ENCODE measurements around the gene CCDC158. TPM values are rescaled to one million over a fixed set of nuclear protein-coding genes. Genes with fewer than 3 reads are reported as not detected.
"Not testable (repeated sequence)": the region's sequence is repeated elsewhere in the genome, so short reads cannot be mapped to it uniquely, and the experiment has no call there.

The CCDC158 gene
- total RNA-seq, 3 donors from 2014 or later (not counting 1 experiment from before 2014, with no cell fraction given), result not detected

DNA sequence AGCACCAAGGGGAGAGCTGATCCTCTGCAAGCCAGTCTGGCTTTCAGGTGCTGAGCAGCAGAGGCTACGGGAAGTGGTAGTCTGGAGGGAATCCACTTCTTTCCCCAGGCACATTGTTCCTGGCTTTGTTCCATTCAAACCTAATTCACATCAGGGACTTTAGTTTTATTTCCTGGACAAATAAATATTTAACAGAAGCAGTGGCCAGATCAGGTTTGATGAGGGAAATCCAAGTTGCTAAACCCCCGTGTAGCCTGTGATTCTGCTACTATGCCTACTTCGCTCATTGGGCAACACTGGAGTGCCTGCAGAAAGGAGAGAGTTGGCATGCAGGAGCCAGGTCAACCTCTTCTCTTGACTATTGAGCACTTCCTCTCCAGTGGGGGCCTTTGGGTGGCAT is 128.2 kb downstream of the CCDC158 start:
- Histone ChIP-seq H3K4me1 (ENCODE audit: control insufficient read depth, insufficient read depth, low read length) (no peaks in the 10 kb centered on the region), H3K36me3 (ENCODE audit: control insufficient read depth, insufficient read depth, low read length) (no peaks in the 10 kb centered on the region), H3K27ac (ENCODE audit: low read length) (no peak overlapping the region), H3K4me3 (ENCODE audit: low read length) (no peak overlapping the region), H3K27me3 (ENCODE audit: control insufficient read depth, insufficient read depth, low read length) (no peaks in the 10 kb centered on the region), H3K9me3 (ENCODE audit: control insufficient read depth, insufficient read depth, low read length) (no peaks in the 10 kb centered on the region)
- Mint-ChIP-seq H3K36me3 (peaks cover 9% of the 10 kb centered on the region), H3K4me3 (no peak overlapping the region), H3K27ac (no peak overlapping the region), H3K4me1 (no peaks in the 10 kb centered on the region), H3K9me3 (peaks cover 2 to 5% of the 10 kb centered on the region in 2 donors), H3K27me3 (ENCODE audit: low read depth in 2 of 2) (peaks cover 26 to 27% of the 10 kb centered on the region in 2 donors)
- ATAC-seq, result no peak
- 90% methylated on average over 3 of the region's 3 CpGs for WGBS (ENCODE audit: insufficient coverage)
- intact Hi-C loops (cut with micrococcal nuclease), result no loop called here
- TF ChIP-seq, protein P1, sequence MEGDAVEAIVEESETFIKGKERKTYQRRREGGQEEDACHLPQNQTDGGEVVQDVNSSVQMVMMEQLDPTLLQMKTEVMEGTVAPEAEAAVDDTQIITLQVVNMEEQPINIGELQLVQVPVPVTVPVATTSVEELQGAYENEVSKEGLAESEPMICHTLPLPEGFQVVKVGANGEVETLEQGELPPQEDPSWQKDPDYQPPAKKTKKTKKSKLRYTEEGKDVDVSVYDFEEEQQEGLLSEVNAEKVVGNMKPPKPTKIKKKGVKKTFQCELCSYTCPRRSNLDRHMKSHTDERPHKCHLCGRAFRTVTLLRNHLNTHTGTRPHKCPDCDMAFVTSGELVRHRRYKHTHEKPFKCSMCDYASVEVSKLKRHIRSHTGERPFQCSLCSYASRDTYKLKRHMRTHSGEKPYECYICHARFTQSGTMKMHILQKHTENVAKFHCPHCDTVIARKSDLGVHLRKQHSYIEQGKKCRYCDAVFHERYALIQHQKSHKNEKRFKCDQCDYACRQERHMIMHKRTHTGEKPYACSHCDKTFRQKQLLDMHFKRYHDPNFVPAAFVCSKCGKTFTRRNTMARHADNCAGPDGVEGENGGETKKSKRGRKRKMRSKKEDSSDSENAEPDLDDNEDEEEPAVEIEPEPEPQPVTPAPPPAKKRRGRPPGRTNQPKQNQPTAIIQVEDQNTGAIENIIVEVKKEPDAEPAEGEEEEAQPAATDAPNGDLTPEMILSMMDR (IDR thresholded peaks at IDR 0.05), result no peak
- no peak for DNase-seq

DNA sequence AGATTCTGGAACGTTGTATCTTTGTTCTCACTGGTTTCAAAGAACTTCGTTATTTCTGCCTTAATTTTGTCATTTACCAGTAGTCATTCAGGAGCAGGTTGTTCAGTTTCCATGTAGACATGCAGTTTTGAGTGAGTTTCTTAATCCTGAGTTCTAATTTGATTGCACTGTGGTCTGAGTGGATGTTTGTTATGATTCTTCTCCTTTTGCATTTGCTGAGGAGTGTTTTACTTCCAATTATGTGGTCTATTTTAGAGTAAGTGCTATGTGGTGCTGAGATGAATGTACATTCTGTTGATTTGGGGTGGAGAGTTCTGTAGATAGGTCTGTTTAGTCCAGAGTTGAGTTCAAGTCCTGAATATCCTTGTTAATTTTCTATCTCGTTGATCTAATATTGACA is 133.1 kb downstream of the CCDC158 start:
- H3K27ac ChIP-seq (ENCODE audit: low read length); H3K27me3 ChIP-seq (ENCODE audit: control insufficient read depth, insufficient read depth, low read length); H3K9me3 Mint-ChIP-seq; H3K27ac Mint-ChIP-seq; intact Hi-C loops (cut with micrococcal nuclease); H3K9me3 ChIP-seq (ENCODE audit: control insufficient read depth, insufficient read depth, low read length); H3K36me3 ChIP-seq (ENCODE audit: control insufficient read depth, insufficient read depth, low read length); ATAC-seq; H3K36me3 Mint-ChIP-seq; H3K4me1 Mint-ChIP-seq; H3K4me3 ChIP-seq (ENCODE audit: low read length); H3K4me3 Mint-ChIP-seq; DNase-seq; H3K4me1 ChIP-seq (ENCODE audit: control insufficient read depth, insufficient read depth, low read length): not testable (repeated sequence)
- H3K27me3 Mint-ChIP-seq (ENCODE audit: low read depth in 2 of 2), result peaks cover 23 to 34% of the 10 kb centered on the region in 2 donors
- 60% methylated on average over 3 of the region's 3 CpGs for WGBS (ENCODE audit: insufficient coverage)

DNA sequence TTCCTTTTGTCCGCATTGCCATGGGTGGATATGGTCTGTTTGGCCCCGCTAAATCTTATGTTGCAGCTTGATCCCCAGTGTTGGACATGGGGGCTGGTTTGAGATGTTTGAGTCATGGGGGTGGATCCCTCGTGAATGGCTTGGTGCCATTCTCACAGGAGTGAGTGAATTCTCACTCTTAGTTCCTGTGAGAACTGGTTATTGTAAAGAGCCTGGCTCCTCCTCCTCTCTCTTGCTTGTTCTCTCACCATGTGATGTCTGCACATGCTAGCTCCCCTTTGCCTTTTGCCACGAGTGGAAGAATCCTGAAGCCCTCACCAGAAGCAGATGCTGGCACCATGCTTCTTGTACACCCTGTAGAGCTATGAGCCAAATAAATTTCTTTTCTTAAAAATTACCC is 137.0 kb downstream of the CCDC158 start:
- no peaks in the 10 kb centered on the region for H3K9me3 ChIP-seq (ENCODE audit: control insufficient read depth, insufficient read depth, low read length)
- no peak overlapping the region for H3K4me3 Mint-ChIP-seq
- H3K27me3 Mint-ChIP-seq (ENCODE audit: low read depth in 2 of 2), result peaks cover 30 to 48% of the 10 kb centered on the region in 2 donors
- H3K36me3 Mint-ChIP-seq, result no peaks in the 10 kb centered on the region
- no peak overlapping the region for H3K27ac Mint-ChIP-seq
- no peak overlapping the region for H3K27ac ChIP-seq (ENCODE audit: low read length)
- H3K4me1 Mint-ChIP-seq, result peaks cover 6 to 7% of the 10 kb centered on the region in 2 donors
- TF ChIP-seq, protein P1 (IDR thresholded peaks at IDR 0.05), result no peak
- H3K4me3 ChIP-seq (ENCODE audit: low read length), result no peak overlapping the region
- ATAC-seq (peak; percentile 72 to 93 (median 91)), DNase-seq (no peak)
- intact Hi-C loops (cut with micrococcal nuclease), result no loop called here
- no peaks in the 10 kb centered on the region for H3K27me3 ChIP-seq (ENCODE audit: control insufficient read depth, insufficient read depth, low read length)
- H3K4me1 ChIP-seq (ENCODE audit: control insufficient read depth, insufficient read depth, low read length), result no peaks in the 10 kb centered on the region
- WGBS (ENCODE audit: insufficient coverage), result 77% methylated on average over 4 of the region's 4 CpGs
- no peaks in the 10 kb centered on the region for H3K36me3 ChIP-seq (ENCODE audit: control insufficient read depth, insufficient read depth, low read length)
- H3K9me3 Mint-ChIP-seq, result no peaks in the 10 kb centered on the region

DNA sequence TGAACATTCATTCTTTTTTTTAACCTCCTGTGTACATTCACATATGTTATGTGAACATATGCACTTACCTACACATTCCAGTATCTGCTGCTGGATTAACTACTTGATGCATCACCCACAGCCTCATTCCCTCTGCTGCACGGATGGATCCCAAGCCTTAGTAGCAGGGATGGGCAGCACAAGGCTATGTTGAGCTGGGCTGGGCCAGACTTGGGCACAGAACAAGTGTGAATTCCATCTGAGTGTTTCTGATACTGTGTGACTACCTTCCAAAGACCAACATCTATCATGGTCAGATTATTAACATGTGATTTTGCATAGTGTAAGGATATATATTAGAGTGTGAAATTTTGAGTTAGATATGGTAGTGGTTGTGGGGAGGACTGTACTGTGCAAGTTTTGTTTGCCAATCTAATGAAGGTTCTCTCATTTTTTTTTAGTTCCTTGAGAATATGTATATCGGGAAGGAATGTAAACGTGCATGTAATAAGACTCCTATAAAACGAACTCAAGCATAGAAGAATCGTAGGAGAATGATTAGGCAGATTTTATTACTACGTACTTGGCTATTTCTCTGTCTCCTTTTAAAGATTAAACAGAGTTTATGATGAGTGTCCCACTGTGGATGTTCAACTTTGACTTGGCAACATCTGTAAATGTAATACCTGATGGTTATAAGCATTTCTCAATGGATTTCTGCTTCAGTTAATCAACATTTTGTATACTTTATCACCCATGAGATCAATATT is 137.8 kb downstream of the CCDC158 start:
- Histone ChIP-seq H3K36me3 (ENCODE audit: control insufficient read depth, insufficient read depth, low read length) (no peaks in the 10 kb centered on the region), H3K4me1 (ENCODE audit: control insufficient read depth, insufficient read depth, low read length) (no peaks in the 10 kb centered on the region), H3K27me3 (ENCODE audit: control insufficient read depth, insufficient read depth, low read length) (peaks cover 3% of the 10 kb centered on the region), H3K4me3 (ENCODE audit: low read length) (no peak overlapping the region), H3K9me3 (ENCODE audit: control insufficient read depth, insufficient read depth, low read length) (no peaks in the 10 kb centered on the region), H3K27ac (ENCODE audit: low read length) (no peak overlapping the region)
- DNase-seq (no peak), ATAC-seq (no peak)
- 95% methylated on average over 6 of the region's 6 CpGs for WGBS (ENCODE audit: insufficient coverage)
- intact Hi-C loops (cut with micrococcal nuclease), result no loop called here
- Mint-ChIP-seq H3K36me3 (no peaks in the 10 kb centered on the region), H3K27ac (no peak overlapping the region), H3K4me3 (no peak overlapping the region), H3K27me3 (ENCODE audit: low read depth in 2 of 2) (peaks cover 33 to 48% of the 10 kb centered on the region in 2 donors), H3K4me1 (peaks cover 6 to 7% of the 10 kb centered on the region in 2 donors), H3K9me3 (no peaks in the 10 kb centered on the region)
- TF ChIP-seq, protein P1 (IDR thresholded peaks at IDR 0.05), result no peak

DNA sequence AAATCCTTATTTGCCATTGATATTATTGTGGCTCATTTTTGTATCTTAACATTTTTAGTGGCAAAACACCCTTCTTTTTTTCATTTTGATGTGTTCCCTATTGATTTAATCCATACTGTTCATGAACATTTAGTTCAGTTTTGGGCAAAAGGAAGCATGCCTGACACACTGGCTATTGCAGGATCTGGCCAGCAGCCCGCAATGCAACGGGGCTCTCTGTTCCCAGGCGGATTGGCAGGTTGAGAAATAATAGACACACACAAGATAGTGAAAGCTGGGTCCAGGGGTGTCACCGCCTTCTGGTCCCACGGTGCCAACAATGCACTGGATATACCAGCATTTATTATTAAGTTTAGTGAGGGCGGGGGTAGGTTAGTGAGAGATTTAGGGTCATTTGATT is 139.3 kb downstream of the CCDC158 start:
- H3K27ac ChIP-seq (ENCODE audit: low read length); H3K36me3 Mint-ChIP-seq; H3K4me1 ChIP-seq (ENCODE audit: control insufficient read depth, insufficient read depth, low read length); ATAC-seq; DNase-seq; H3K9me3 Mint-ChIP-seq; H3K27ac Mint-ChIP-seq; H3K4me3 ChIP-seq (ENCODE audit: low read length); H3K36me3 ChIP-seq (ENCODE audit: control insufficient read depth, insufficient read depth, low read length); H3K9me3 ChIP-seq (ENCODE audit: control insufficient read depth, insufficient read depth, low read length); H3K27me3 ChIP-seq (ENCODE audit: control insufficient read depth, insufficient read depth, low read length); intact Hi-C loops (cut with micrococcal nuclease); H3K4me3 Mint-ChIP-seq: not testable (repeated sequence)
- 90% methylated on average over 3 of the region's 6 CpGs for WGBS (ENCODE audit: insufficient coverage)
- Mint-ChIP-seq H3K4me1 (peaks cover 13 to 19% of the 10 kb centered on the region in 2 donors), H3K27me3 (ENCODE audit: low read depth in 2 of 2) (peaks cover 35 to 62% of the 10 kb centered on the region in 2 donors)

Data from natural killer cell (primary cell).